Gastroesophageal sphincter (tissue), 4 donors: ENCODE measurements around the gene MYLK4. TPM values are rescaled to one million over a fixed set of nuclear protein-coding genes. Genes with fewer than 3 reads are reported as not detected.

Experiments used
- ATAC-seq: fragments of 150-250 bp; one replicate; pipeline ENCODE4 v1.9.1; 2016; ENCODE audit warnings: mild to moderate bottlenecking, moderate library complexity
- H3K27ac ChIP-seq, 4 donors: fragments of 200-600 bp; sonication (generic) in 3 of 4; 1 replicate in 3 of 4; 2 replicates in 1 of 4; pipeline ENCODE4 v1.5.1; 2016 to 2019
- H3K27me3 ChIP-seq: fragments of 200-600 bp; sonication (generic); one replicate; pipeline ENCODE4 v1.5.1; 2019
- H3K36me3 ChIP-seq, 2 donors: fragments of 200-600 bp; sonication (generic); one replicate each; pipeline ENCODE4 v1.5.1; 2019; ENCODE audit warnings: control low read depth in 1 of 2
- H3K4me1 ChIP-seq, 3 donors: fragments of 200-600 bp; sonication (generic); 1 replicate in 2 of 3; 2 replicates in 1 of 3; pipeline ENCODE4 v1.5.1; 2016 to 2019; ENCODE audit warnings: control low read depth in 2 of 3
- H3K4me3 ChIP-seq, 2 donors: fragments of 200-600 bp; sonication (generic); one replicate each; pipeline ENCODE4 v1.5.1; 2019; ENCODE audit warnings: mild to moderate bottlenecking in 1 of 2, moderate library complexity in 1 of 2
- H3K9me3 ChIP-seq, 3 donors: fragments of 200-600 bp; sonication (generic); one replicate each; pipeline ENCODE4 v1.5.1; 2017 to 2019; ENCODE audit warnings: control low read depth in 2 of 3
- EP300 ChIP-seq: sonication (generic); formaldehyde crosslinking; IDR thresholded peaks from one replicate; pipeline ENCODE4 v1.6.1; 2017; ENCODE audit warnings: antibody characterized with exemption, mild to moderate bottlenecking
- POLR2A ChIP-seq, 2 donors: fragments of 450-650 bp; IDR thresholded peaks; one replicate each; pipeline ENCODE4 v1.6.1; 2017; ENCODE audit warnings: antibody characterized with exemption in 2 of 2, mild to moderate bottlenecking in 2 of 2, moderate library complexity in 1 of 2
- POLR2AphosphoS5 ChIP-seq: sonication (generic); formaldehyde crosslinking; IDR thresholded peaks from one replicate; pipeline ENCODE4 v1.6.1; 2017; ENCODE audit warnings: antibody characterized with exemption
- WGBS, 2 donors: methylation state at CpG; one replicate each; pipeline ENCODE4 v1.1.5; 2018; ENCODE audit warnings: low coverage in 1 of 2; 5-methylcytosine and 5-hydroxymethylcytosine counted together
- total RNA-seq, 4 donors: library from RNA; depleted of rRNA; stranded (reverse); fragments of >200 nt; gene quantifications; one replicate each; pipeline ENCODE4 v1.1.0, GENCODE V29; 2016
- TF ChIP-seq, protein P1 (sequence below), 4 experiments: fragments of 200-600 bp in 2 of 4; fragments of 450-650 bp in 2 of 4; sonication (generic) in 1 of 4; IDR thresholded peaks; one replicate each; pipeline ENCODE4 v1.5.1; 2017 to 2019; ENCODE audit warnings: antibody characterized with exemption in 4 of 4, mild to moderate bottlenecking in 2 of 4, moderate library complexity in 2 of 4

Gene MYLK4
- total RNA-seq, 4 donors from 2014 or later = 0.31 to 1.2 (median 0.56) TPM

DNA sequence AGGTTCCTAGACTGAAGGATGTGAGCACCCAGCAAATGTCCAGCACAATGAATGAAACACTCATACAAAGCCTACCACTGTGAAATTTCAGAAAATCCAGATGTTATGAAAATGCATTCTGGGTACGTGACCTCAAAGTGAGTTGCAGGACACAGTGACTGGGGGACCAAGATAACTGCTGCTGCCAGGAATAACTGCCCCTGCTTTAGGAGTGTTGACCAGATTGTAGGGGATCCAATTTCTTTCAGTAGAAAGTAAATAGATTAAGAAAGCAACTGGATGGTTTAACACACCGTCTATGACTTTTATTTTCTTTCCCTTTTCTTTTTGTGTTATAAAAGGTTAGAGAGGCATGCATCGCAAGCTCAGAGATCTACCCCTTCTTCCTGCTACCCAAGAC lies 29.5 kb downstream of the MYLK4 start:
- 72 to 81% methylated on average over 3 of the region's 3 CpGs for WGBS, 2 donors
- TF ChIP-seq, protein P1, sequence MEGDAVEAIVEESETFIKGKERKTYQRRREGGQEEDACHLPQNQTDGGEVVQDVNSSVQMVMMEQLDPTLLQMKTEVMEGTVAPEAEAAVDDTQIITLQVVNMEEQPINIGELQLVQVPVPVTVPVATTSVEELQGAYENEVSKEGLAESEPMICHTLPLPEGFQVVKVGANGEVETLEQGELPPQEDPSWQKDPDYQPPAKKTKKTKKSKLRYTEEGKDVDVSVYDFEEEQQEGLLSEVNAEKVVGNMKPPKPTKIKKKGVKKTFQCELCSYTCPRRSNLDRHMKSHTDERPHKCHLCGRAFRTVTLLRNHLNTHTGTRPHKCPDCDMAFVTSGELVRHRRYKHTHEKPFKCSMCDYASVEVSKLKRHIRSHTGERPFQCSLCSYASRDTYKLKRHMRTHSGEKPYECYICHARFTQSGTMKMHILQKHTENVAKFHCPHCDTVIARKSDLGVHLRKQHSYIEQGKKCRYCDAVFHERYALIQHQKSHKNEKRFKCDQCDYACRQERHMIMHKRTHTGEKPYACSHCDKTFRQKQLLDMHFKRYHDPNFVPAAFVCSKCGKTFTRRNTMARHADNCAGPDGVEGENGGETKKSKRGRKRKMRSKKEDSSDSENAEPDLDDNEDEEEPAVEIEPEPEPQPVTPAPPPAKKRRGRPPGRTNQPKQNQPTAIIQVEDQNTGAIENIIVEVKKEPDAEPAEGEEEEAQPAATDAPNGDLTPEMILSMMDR (IDR thresholded peaks at IDR 0.05) = no peak
- TF ChIP-seq POLR2A (IDR thresholded peaks at IDR 0.05) = no peak
- TF ChIP-seq EP300 = no peak
- no peak for TF ChIP-seq POLR2AphosphoS5

DNA sequence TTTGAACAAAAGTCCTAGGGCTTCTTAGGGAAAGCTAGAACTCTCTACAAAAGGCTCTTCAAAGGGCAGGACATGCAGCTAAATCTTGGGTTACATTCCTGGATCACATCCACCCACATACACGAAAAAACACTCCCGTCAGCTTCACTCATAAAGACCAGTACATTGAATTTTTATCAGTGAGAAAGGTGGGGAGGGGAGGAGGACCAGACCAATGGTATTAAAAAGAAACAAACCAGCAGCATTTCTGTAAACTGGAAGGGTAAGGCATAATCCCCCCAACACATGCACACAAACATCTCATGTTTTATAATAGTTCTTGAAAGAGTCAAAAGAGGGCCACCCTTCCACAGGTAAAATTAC lies 31.6 kb downstream of the MYLK4 start:
- 56 to 80% methylated on average over 2 of the region's 2 CpGs for WGBS, 2 donors
- no peak for ATAC-seq
- no peak for TF ChIP-seq EP300
- TF ChIP-seq POLR2A (IDR thresholded peaks at IDR 0.05) = no peak
- TF ChIP-seq, protein P1 (IDR thresholded peaks at IDR 0.05) = no peak
- TF ChIP-seq POLR2AphosphoS5 = no peak
- no peak overlapping the region for H3K4me3 ChIP-seq
- no peaks in the 10 kb centered on the region for H3K36me3 ChIP-seq
- peaks cover 0 to 5% (median 0%) of the 10 kb centered on the region in 3 donors for H3K4me1 ChIP-seq
- H3K27ac ChIP-seq = no peak overlapping the region
- H3K9me3 ChIP-seq = no peaks in the 10 kb centered on the region
- H3K27me3 ChIP-seq = no peaks in the 10 kb centered on the region

More for the DNA sequence above, 29.5 kb downstream of the MYLK4 start:
- H3K9me3 ChIP-seq = no peaks in the 10 kb centered on the region
- peaks cover 0 to under 1% (median 0%) of the 10 kb centered on the region in 3 donors for H3K4me1 ChIP-seq
- H3K36me3 ChIP-seq = no peaks in the 10 kb centered on the region
- H3K27ac ChIP-seq = no peak overlapping the region
- H3K4me3 ChIP-seq = no peak overlapping the region
- no peaks in the 10 kb centered on the region for H3K27me3 ChIP-seq
- ATAC-seq = no peak

DNA sequence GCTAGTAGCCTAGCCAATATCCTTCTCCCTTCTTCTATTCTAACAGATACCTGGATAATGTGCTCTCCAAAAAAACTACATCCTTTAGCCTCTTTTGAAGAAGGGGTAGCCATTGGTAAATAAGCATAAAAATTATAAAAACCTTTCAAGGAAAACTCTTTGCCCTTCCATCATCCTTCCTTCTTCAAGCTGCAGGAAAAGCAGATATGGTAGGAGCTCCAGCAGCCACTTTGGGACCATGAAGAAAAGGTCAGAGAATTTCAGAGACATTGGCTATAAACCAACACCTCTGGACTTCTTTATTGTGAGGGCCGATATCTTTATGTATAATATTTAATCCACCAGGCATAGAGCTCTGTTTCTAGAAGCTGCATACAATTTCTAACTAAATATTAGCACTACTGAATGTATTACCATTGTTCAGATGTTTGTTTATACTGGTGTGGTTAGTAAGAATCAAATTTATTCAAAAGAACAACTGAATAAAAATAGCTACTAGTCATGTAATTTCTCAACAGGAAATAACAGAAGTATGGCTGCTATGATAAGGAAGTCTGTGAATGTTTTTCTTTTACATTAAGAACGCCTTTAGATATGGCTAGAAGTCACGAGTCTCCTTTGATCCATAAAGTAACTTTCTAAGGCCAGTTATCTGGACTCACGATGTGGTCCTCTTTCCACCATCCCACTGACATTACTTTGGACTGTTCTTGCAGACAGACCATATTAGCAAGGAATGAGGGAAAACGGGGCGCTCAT lies 32.2 kb downstream of the MYLK4 start:
- Histone ChIP-seq H3K4me1 (peaks cover 0 to 11% (median 0%) of the 10 kb centered on the region in 3 donors), H3K27me3 (no peaks in the 10 kb centered on the region), H3K4me3 (no peak overlapping the region), H3K9me3 (no peaks in the 10 kb centered on the region), H3K27ac (no peak overlapping the region), H3K36me3 (no peaks in the 10 kb centered on the region)
- ATAC-seq = no peak
- 69 to 72% methylated on average over 6 of the region's 6 CpGs for WGBS, 2 donors
- TF ChIP-seq EP300 (no peak), POLR2AphosphoS5 (no peak), POLR2A (IDR thresholded peaks at IDR 0.05) (no peak)
- TF ChIP-seq, protein P1 (IDR thresholded peaks at IDR 0.05) = no peak

DNA sequence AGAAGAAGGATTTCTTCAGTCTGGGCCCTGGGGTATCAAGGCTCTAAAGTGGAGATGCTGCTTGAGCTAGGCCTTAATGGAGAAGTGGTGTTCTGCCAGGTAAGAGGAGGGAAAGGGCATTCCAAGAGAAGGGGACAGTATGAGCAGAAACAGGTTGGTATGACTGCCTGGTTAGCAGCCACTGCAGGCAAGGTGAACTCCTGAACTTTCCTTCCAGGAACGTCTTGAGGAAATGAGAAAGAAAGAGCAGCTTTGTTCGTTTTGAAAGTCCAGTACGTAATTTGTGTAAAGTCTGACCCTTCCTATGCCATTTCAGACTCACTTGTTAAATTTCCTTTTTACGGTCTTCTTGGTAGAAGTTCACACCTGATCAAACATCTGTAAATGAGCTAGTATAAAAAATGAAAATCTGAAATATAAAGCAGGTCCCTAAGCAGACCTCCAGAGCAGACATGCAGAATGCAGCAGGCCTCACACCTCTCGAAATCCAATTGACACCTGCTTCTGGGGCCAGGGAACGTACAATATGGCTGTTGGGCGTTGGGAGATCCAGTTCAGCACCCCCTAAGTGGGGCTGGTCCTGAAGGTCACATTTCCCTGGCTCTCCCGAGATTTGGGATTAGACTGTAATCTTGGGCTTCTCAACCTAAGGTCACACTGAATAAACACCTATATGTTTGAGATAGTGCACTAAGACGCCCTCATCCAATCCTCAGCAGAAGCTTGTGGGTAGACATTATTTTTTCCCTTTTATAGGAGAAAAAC lies 33.6 kb downstream of the MYLK4 start:
- Histone ChIP-seq H3K27me3 (no peaks in the 10 kb centered on the region), H3K36me3 (no peaks in the 10 kb centered on the region), H3K4me3 (no peak overlapping the region), H3K9me3 (no peaks in the 10 kb centered on the region), H3K4me1 (peaks cover 0 to 13% (median 0%) of the 10 kb centered on the region in 3 donors), H3K27ac (no peak overlapping the region)
- no peak for ATAC-seq
- WGBS, 2 donors = 80 to 82% methylated on average over 4 to 7 of the region's 9 CpGs
- TF ChIP-seq, protein P1 (IDR thresholded peaks at IDR 0.05) = no peak
- TF ChIP-seq POLR2AphosphoS5 (no peak), POLR2A (IDR thresholded peaks at IDR 0.05) (no peak), EP300 (no peak)
